ENCODE data around the gene ARFGEF2. TPM values are rescaled to one million over a fixed set of nuclear protein-coding genes. Genes with fewer than 3 reads are reported as not detected.
"Not testable (repeated sequence)": the region's sequence is repeated elsewhere in the genome, so short reads cannot be mapped to it uniquely, and the experiment has no call there.

The ARFGEF2 gene
- polyA plus RNA-seq (ENCODE audit: insufficient read length) = 33.3 TPM
- long read RNA-seq, donor 1, partial matches to known transcripts = 8 of 8 reads
- long read RNA-seq, donor 1, other reads (novel, unspliced or antisense) = 0 of 8 reads
- long read RNA-seq, donor 2 = 0 reads
- long read RNA-seq, donor 3 = 0 reads
- long read RNA-seq, donor 4 = 0 reads
- long read RNA-seq, donor 5, full-length matches to known transcripts = 1 of 1 reads
- long read RNA-seq, donor 5, partial matches to known transcripts = 0 of 1 reads
- long read RNA-seq, donor 5, other reads (novel, unspliced or antisense) = 0 of 1 reads
- long read RNA-seq, donor 6 = 0 reads
- long read RNA-seq, donor 7, full-length matches to known transcripts = 1 of 6 reads
- long read RNA-seq, donor 7, partial matches to known transcripts = 5 of 6 reads
- long read RNA-seq, donor 7, other reads (novel, unspliced or antisense) = 0 of 6 reads
- long read RNA-seq, donor 8, full-length matches to known transcripts = 1 of 1 reads
- long read RNA-seq, donor 8, partial matches to known transcripts = 0 of 1 reads
- long read RNA-seq, donor 8, other reads (novel, unspliced or antisense) = 0 of 1 reads

DNA sequence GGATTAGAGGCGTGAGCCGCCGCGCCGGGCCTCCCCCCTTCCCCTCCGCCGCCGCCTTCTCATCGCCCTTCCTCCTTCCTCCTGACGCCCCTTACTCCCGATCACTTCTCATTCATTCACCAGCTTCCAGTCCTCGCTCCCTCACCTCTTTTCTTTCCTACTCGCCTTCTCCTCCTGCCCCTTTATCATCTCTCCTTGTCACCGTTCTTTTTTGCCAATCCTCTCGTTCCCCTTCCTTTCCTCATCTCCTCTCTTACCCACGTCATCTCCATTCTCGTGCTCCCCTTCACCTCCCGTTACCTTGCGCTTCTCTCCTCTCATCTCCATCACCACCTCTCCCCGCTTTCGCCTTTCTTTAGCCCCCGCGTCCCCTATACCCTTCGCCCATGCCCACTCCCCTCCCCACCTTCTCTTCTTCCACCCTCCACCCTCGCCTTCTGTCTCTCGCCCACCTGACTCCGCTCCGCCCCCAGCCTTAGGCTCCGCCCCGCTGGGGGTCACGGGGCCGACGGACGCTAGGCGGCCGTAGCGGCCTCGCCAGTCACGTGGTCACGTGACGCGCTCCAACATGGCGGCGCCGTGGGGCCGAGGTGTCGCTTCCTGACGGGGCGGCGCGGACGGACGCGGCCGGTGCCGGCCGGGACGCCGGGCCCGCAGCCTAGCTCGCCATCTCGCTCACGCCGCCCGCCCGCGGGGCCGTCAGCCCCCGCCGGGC is at the start of gene ARFGEF2:
Gene ARFGEF2 (plus strand): TSS at position 544 of the 715 bp plus-strand sequence. CDS start 179 bp downstream, outside the sequence.
- peak; percentile 95 for DNase-seq

DNA sequence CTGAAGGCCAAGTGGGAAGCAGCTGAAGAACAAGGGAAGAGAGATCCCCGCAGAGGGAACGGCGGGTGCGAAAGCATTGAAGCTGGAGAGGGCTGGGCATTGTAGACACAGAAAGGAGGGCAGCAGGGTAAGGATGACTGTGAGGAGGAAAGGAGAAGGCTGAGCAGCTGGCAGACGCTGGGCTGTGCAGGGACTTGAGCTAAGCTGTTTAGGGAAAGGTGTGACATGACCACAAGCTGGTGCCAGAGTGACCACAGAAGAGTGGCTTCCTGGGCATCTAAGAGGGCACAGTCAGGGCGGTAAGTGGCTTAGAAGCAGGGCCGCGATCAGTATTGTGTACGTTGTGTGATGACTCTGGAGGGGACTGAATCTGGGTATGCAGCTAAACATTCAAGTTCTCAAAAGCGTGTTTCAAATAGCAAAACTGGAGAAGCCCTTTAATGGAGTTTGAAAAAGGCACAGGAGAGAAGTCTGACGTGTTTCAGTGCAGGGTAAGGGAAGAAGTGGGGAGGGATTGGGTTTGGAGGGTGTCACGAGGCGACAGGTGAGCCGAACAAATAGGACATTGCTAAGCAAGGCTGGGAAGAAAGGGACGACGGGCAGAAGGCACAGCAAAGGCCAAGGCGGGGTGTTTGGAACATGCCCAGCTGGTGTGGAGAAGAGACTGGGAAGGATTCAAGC is 46.1 kb upstream of the ARFGEF2 start:
- no peak for DNase-seq

GRCh38 chr20:48875914-48876240 is 45.6 kb upstream of the ARFGEF2 start:
- DNase-seq = no peak

DNA sequence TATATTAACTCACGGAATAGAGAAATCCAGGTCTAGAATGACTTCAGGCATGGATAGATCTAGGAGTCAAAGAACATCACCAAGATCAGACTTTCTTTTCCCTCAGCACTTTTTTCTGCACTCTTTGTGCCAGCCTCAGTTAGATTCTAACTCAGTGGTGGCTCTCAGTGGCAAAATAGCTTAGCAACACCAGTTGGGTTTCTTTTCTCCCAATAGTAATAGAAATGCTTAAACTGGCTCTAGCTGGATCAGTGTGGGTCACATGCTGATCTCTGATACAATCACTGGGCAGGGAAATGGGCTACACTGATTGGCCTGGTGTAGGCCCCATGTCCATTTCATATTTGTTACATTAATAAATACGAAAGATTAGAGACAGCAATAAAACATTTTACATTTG is 44.2 kb upstream of the ARFGEF2 start:
- no peak for DNase-seq

DNA sequence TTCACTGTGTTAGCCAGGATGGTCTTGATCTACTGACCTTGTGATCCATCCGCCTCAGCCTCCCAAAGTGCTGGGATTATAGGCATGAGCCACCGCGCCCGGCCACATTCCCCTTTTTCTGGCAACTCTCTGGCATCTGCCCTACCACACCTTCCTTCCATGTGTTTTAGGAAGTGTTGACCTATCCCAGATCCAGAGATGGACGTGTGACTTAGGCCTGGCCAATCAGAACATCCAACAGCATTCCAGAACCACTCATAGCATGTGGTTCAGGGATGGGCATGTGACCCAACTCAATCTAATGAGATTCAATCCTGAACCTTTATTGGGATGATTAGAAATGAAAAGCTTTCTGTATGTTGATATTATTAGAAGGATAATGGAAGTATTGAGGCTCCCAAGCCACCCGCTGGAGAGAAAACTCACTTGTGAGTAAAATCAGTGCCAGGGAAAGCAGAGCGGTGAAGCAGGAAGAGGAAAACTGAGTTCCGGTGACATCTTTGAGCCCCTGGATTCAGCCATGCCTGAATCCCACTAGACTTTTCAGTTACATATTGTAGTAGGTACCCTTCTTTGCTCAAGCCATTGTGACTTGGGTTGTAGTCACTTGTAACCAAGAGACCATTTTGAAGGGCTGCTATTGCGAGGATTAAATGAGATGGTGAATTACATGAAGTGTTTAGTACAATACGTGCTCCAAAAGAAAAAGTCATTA is 42.8 kb upstream of the ARFGEF2 start:
- no peak for DNase-seq

- DNase-seq = no peak
Measured at GRCh38 chr20:48879612-48880245, 41.8 kb upstream of the ARFGEF2 start.

GRCh38 chr20:48880331-48880730 is 41.2 kb upstream of the ARFGEF2 start:
- DNase-seq = no peak

DNA sequence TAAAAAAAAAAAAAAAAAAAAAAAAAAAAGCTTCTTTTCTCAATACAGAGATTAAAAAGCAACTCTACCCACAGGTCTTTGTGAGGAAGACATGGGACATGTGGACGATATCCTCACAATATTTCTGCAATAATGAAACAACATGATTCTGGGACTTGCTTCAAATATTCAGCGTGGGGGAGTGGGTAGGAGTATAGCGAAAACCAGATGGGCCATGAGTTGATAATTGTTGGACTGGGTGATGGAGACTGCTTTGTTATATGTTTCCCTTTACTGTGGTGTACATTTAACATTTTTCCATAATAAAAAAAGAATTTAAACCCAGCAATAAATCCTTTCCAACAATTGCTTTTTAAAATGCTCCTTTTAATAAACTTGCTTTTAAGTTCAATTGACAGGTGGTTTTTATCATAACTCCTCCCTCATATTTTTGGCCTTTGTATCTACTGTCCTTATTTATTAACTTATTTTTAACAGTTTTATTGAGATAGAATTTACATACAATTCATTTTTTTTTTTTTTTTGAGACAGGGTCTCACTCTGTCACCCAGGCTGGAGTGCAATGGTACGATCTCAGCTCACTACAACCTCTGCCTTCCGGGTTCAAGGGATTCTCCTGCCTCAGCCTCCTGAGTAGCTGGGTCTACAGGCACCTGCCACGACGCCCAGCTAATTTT is 40.4 kb upstream of the ARFGEF2 start:
- DNase-seq = peak; percentile 17

DNA sequence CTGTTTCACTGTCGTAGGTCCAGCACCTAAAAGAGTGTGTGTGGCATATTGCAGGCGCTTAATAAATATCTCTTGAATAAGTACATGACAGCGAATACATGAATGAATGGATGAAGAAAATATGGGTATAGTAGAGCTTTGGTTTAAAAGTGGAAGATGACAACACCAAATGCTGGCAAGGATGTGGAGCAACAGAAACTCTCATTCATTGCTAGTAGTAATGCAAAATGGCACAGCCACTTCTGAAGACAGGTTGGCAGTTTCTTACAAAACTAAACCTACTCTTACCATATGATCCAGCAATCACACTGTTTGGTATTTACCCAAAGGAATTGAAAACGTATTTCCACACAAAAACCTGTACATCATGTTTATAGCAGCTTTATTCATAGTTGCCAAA is 36.3 kb upstream of the ARFGEF2 start:
- DNase-seq = no peak

DNA sequence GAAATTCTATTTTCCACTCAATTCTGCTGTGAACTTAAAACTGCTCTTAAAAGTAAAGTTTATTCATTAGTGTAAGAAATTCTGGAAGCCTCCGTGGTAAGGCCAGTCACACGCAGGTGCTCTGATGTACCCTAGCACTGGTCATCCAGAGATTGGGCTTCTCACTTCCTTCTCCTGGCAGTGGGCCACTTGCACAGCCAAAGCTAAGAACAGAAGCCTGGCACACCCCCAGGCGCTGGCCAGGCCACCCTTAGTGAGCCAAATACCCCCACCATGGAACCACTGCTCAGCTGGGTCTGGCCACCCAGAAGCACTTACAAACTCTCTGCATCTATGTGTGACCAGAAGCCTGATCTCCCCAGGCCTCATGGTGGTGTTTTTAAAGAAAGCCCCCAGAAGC is 35.3 kb upstream of the ARFGEF2 start:
- no peak for DNase-seq

DNA sequence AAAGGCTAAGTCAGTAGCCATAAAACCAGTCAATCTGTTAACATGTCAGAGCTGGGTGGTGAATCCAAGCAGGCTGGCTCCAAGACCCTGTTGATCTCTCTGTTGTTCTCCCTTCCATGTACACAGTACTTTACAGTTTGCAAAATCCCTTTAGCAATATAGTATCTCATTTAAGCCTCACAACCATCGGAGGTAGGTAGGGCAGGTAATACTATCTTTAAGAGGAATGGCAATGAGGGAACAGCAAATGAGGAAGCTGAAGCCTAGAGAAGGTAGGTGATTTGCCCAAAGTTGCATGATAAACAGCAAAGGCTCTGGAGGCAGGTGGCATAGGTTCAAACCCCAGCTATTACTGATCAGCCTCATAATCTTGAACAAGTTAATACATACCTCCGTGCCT is 34.7 kb upstream of the ARFGEF2 start:
- DNase-seq = no peak

DNA sequence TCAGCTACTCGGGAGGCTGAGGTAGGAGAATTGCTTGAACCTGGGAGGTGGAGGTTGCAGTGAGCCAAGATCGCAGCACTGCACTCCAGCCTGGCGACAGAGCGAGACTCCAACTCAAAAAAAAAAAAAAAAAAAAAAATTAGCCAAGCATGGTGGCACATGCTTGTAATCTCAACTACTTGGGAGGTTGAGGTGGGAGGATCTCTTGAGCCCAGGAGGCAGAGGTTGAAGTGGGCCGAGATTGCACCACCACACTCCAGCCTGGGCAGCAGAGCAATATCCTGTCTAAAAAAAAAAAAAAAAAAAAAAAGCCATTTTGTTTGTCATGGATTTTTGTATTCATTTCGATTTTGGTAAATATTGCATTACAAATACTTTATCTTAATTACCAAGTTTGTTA is 33.0 kb upstream of the ARFGEF2 start:
- not testable (repeated sequence) for DNase-seq

GRCh38 chr20:48889140-48889790 is 32.2 kb upstream of the ARFGEF2 start:
- no peak for DNase-seq

- DNase-seq = no peak
Measured at GRCh38 chr20:48891235-48892048, 30.1 kb upstream of the ARFGEF2 start.

- DNase-seq = no peak
Measured at GRCh38 chr20:48892049-48892470, 29.5 kb upstream of the ARFGEF2 start.

DNA sequence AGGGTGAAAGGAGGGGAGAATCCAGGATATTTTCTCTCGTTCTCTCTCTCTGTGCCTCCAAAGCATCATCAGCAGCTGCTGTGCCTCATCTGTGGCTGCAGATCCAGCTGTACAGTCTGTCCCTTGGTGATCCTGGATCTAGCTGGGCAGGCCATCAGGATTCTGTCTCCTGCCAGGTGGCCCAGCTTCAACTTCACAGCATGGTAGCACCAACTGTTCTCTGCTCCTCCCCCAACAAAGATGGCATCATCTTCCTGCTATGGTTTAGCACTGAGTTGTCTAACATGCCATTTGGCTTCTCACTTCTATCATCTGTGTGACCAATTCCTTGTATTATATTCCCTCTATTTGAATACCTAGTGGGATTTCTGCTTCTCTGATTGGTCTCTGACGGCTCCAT is 28.6 kb upstream of the ARFGEF2 start:
- DNase-seq = no peak

DNA sequence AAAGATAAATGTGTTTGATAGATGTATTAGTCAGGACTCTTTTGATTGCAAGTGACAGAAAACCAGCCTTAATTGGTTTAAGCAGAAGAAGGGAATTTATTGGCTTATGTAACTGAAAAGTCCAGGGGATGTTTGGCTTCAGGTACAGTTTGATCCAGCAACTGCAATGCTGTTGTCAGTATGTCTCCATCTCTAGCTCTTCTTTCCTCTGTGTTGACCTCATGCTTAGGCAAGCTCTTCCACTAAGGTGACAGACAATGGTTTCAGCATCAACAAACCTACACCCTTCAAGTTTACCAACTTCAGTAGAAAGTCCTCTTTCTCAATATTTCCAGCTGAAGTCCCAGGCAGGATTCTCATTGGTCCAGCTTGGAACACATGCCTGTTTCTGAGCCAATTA is 28.1 kb upstream of the ARFGEF2 start:
- DNase-seq = no peak

DNA sequence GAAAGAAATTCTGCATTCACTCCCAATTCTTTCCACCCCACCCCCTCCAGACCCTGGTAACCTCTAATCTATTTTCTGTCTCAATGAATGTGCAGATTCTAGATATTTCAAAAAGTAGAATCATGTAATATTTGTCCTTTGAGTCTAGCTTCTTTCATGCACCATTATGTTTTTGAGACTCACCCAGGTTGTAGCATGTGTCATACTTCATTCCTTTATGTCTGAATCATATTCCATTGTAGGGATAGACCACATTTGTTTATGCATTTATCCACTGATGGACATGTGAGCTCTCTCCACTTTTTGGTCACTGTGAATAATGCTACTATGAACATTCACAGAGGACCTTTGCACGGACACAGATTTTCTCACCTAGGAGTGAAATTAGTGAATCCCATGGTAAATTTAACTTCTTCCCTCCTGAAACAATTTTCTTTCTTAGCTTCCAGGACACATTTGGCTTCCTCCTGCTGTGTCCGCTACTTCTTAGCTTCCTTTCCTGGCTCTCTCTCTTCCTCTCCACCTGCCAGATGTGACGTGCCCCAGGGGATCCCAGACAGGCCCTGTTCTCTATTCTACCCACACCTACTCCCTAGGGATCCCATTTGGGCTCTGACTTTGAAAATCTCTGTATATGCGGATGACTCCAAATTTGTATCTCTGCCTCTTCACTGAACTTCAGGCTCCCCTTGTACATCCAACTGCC is 24.1 kb upstream of the ARFGEF2 start:
- no peak for DNase-seq

DNA sequence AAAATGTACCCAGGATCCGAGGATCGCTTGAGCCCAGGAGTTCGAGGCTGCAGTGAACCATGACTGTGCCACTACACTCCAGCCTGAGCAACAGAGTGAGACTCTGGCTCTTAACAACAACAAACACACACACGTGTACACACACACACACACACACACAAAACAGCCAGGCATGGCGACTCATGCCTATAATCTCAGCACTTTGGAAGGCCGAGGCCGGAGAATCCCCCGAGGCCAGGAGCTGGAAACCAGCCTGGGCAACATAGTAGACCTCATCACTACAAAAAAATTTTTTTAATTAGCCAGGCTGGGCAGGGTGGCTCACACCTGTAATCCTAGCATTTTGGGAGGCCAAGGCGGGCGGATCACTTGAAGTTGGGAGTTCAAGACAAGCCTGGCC is 23.3 kb upstream of the ARFGEF2 start:
- no peak for DNase-seq
